Cardiac muscle cell (in vitro differentiated cells and primary cell): ENCODE results near the gene PNMA6F. TPM values are rescaled to one million over a fixed set of nuclear protein-coding genes. Genes with fewer than 3 reads are reported as not detected.

Source experiments
- DNase-seq, 2 donors: peaks; one replicate each; pipeline versions ENCODE4 v3.0.0 to v3.0.0-alpha.2; 2010 to 2017; ENCODE audit warnings: low read depth in 1 of 2, low spot score in 1 of 2
- H3K27ac ChIP-seq: fragments of 200-600 bp; sonication (generic); 2 replicates; pipeline ENCODE4 v1.5.1; 2016
- H3K27me3 ChIP-seq: fragments of 200-600 bp; sonication (generic); 2 replicates; pipeline ENCODE4 v1.6.0; 2016; ENCODE audit warnings: control low read depth
- H3K36me3 ChIP-seq: fragments of 200-600 bp; sonication (generic); 2 replicates; pipeline ENCODE4 v1.5.1; 2016; ENCODE audit warnings: control low read depth
- H3K4me1 ChIP-seq: fragments of 200-600 bp; sonication (generic); 2 replicates; pipeline ENCODE4 v1.8.1; 2017; ENCODE audit warnings: low read depth, mild to moderate bottlenecking, mixed run types
- H3K4me3 ChIP-seq: fragments of 200-600 bp; sonication (generic); 2 replicates; pipeline ENCODE4 v1.5.1; 2016; ENCODE audit warnings: mild to moderate bottlenecking
- H3K9me3 ChIP-seq: fragments of 200-600 bp; sonication (generic); 2 replicates; pipeline ENCODE4 v1.5.1; 2017; ENCODE audit warnings: low read depth, mild to moderate bottlenecking, control low read depth
- polyA plus RNA-seq: library from polyadenylated mRNA; unstranded; fragments of >200 nt; fragmentation: Nextera tagmentation; extraction: Ambion mirVana; gene quantifications from 2 replicates; pipeline ENCODE4 v1.2.1, GENCODE V29; 2016
- total RNA-seq: library from RNA; depleted of rRNA; stranded (reverse); fragments of >200 nt; gene quantifications from 2 replicates; pipeline ENCODE4 v1.2.3, GENCODE V29; 2016
- TF ChIP-seq, protein P1 (sequence below): IDR thresholded peaks from 2 replicates; pipeline ENCODE4 v1.5.1; 2012; ENCODE audit warnings: low read depth, mild to moderate bottlenecking, low read length

The PNMA6F gene
- total and polyA plus RNA-seq, 2 experiments from 2014 or later: not detected

GRCh38 chrX:153365670-153366069 is 44.1 kb upstream of the PNMA6F start:
- H3K36me3 ChIP-seq: no peaks in the 10 kb centered on the region
- DNase-seq: no peak
- H3K4me1 ChIP-seq: no peaks in the 10 kb centered on the region
- no peak overlapping the region for H3K4me3 ChIP-seq
- TF ChIP-seq, protein P1, sequence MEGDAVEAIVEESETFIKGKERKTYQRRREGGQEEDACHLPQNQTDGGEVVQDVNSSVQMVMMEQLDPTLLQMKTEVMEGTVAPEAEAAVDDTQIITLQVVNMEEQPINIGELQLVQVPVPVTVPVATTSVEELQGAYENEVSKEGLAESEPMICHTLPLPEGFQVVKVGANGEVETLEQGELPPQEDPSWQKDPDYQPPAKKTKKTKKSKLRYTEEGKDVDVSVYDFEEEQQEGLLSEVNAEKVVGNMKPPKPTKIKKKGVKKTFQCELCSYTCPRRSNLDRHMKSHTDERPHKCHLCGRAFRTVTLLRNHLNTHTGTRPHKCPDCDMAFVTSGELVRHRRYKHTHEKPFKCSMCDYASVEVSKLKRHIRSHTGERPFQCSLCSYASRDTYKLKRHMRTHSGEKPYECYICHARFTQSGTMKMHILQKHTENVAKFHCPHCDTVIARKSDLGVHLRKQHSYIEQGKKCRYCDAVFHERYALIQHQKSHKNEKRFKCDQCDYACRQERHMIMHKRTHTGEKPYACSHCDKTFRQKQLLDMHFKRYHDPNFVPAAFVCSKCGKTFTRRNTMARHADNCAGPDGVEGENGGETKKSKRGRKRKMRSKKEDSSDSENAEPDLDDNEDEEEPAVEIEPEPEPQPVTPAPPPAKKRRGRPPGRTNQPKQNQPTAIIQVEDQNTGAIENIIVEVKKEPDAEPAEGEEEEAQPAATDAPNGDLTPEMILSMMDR: no peak
- no peaks in the 10 kb centered on the region for H3K9me3 ChIP-seq
- no peak overlapping the region for H3K27ac ChIP-seq
- peaks cover 2% of the 10 kb centered on the region for H3K27me3 ChIP-seq

DNA sequence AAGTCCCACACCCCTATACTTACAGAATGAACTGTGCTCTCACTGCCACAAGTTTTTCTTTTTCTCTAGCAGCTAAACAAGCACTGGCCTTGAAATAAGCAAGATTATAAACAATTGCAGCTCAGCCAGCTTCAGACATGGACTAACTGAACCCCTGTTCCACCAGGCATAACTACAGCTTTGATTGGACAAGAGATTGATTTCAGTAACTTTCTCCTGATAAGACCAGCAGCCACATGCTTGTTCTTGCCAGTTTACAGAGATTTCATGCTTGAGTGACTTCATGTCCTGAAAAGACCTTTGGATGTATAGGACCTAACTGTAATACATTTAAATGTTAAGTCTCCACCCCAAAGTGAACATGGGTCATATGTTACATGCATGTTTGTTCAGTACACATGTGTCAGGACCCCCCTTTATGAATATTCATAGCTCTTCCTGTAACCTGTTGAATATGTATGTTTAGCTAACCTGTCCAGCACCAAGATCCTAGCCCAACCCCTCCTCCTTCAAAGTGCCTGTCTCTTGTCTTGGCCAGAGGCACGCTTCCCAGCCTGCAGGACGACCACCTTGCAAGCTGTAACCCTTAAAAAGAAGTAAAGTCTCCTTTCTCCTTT is 40.3 kb upstream of the PNMA6F start:
- H3K4me1 ChIP-seq: no peaks in the 10 kb centered on the region
- TF ChIP-seq, protein P1: no peak
- H3K36me3 ChIP-seq: no peaks in the 10 kb centered on the region
- no peak overlapping the region for H3K27ac ChIP-seq
- no peak overlapping the region for H3K4me3 ChIP-seq
- H3K9me3 ChIP-seq: no peaks in the 10 kb centered on the region
- DNase-seq: peak in 1 of 2 donors; percentile 15
- peaks cover 2% of the 10 kb centered on the region for H3K27me3 ChIP-seq

GRCh38 chrX:153357877-153358276 is 36.3 kb upstream of the PNMA6F start:
- Histone ChIP-seq H3K4me3 (no peak overlapping the region), H3K27me3 (no peaks in the 10 kb centered on the region), H3K27ac (no peak overlapping the region), H3K4me1 (no peaks in the 10 kb centered on the region), H3K9me3 (no peaks in the 10 kb centered on the region), H3K36me3 (no peaks in the 10 kb centered on the region)
- TF ChIP-seq, protein P1: no peak
- DNase-seq: no peak

- H3K4me3 ChIP-seq: no peak overlapping the region
- no peak for DNase-seq
- no peaks in the 10 kb centered on the region for H3K9me3 ChIP-seq
- no peaks in the 10 kb centered on the region for H3K27me3 ChIP-seq
- no peak overlapping the region for H3K27ac ChIP-seq
- TF ChIP-seq, protein P1: peak; percentile 3
- H3K4me1 ChIP-seq: no peaks in the 10 kb centered on the region
- H3K36me3 ChIP-seq: no peaks in the 10 kb centered on the region
Observed at GRCh38 chrX:153353416-153353815, 31.8 kb upstream of the PNMA6F start.

DNA sequence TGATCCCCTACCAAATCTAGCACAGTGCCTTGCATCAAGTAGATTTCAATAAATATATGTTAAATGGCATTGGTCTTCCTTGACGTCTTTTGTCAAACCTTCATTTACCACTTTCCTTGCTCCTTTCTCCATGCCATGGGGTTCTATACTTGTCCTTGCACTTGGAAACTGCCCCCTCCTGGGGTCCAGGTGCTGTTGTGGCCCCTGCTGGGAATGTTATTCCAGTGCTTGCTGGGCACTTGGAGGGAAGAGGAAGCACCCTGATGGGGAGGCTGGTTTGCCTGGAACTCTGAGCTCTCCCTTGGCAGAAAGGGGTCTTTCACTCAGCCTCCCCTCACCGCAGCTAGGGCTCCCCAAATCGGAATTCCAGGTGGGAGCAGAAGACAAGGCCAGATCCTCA is 31.3 kb upstream of the PNMA6F start:
- no peak for DNase-seq

More for the DNA sequence above, 31.3 kb upstream of the PNMA6F start:
- no peaks in the 10 kb centered on the region for H3K9me3 ChIP-seq
- H3K4me3 ChIP-seq: no peak overlapping the region
- peaks cover 3% of the 10 kb centered on the region for H3K36me3 ChIP-seq
- TF ChIP-seq, protein P1: no peak
- H3K4me1 ChIP-seq: no peaks in the 10 kb centered on the region
- H3K27ac ChIP-seq: no peak overlapping the region
- no peaks in the 10 kb centered on the region for H3K27me3 ChIP-seq
